Mesenchymal stem cell (in vitro differentiated cells and primary cell): ENCODE data around the gene TMEM63A.

ENCODE experiments used
- DNase-seq: peaks from one replicate; pipeline ENCODE4 v3.0.0-alpha.2; 2013
- H2AFZ ChIP-seq: one replicate; pipeline ENCODE4 v1.6.1; 2013; ENCODE audit warnings: low read depth, mild to moderate bottlenecking, control low read depth, inconsistent platforms, low read length, moderate library complexity
- H2AK5ac ChIP-seq: 2 replicates; pipeline ENCODE4 v1.6.1; 2013; ENCODE audit warnings: low read length, moderate library complexity, mild to moderate bottlenecking, inconsistent platforms; ENCODE audit not compliant: severe bottlenecking
- H2BK120ac ChIP-seq: one replicate; pipeline ENCODE4 v1.6.1; 2013; ENCODE audit warnings: low read depth, mild to moderate bottlenecking, inconsistent platforms, low read length, moderate library complexity
- H2BK12ac ChIP-seq, 2 experiments: one replicate each; pipeline ENCODE4 v1.6.1; 2013; ENCODE audit warnings: inconsistent platforms in 2 of 2, low read length in 2 of 2, mild to moderate bottlenecking in 2 of 2, moderate library complexity in 2 of 2, control low read depth in 1 of 2
- H2BK15ac ChIP-seq: one replicate; pipeline ENCODE4 v1.6.1; 2013; ENCODE audit warnings: mild to moderate bottlenecking, low read depth, inconsistent platforms; ENCODE audit not compliant: poor library complexity, severe bottlenecking
- H2BK5ac ChIP-seq: 2 replicates; pipeline ENCODE4 v1.6.1; 2013; ENCODE audit warnings: low read depth, mild to moderate bottlenecking, low read length, control low read depth, inconsistent platforms; ENCODE audit not compliant: poor library complexity, severe bottlenecking
- H3K14ac ChIP-seq, 2 experiments: one replicate each; pipeline ENCODE4 v1.6.1; 2013; ENCODE audit warnings: inconsistent platforms in 2 of 2, low read length in 2 of 2, control low read depth in 1 of 2, mild to moderate bottlenecking in 1 of 2, moderate library complexity in 1 of 2
- H3K18ac ChIP-seq, 2 experiments: one replicate each; pipeline ENCODE4 v1.6.1; 2013; ENCODE audit warnings: inconsistent platforms in 2 of 2, low read length in 2 of 2, control low read depth in 1 of 2, low read depth in 1 of 2, mild to moderate bottlenecking in 1 of 2
- H3K23ac ChIP-seq, 2 experiments: one replicate each; pipeline ENCODE4 v1.6.1; 2013; ENCODE audit warnings: inconsistent platforms in 2 of 2, low read length in 2 of 2, mild to moderate bottlenecking in 2 of 2, moderate library complexity in 2 of 2, control low read depth in 1 of 2
- H3K27ac ChIP-seq: 2 replicates; pipeline ENCODE4 v1.5.1; 2013; ENCODE audit warnings: mild to moderate bottlenecking, moderate library complexity, low read length, control low read depth, inconsistent platforms; ENCODE audit not compliant: poor library complexity, severe bottlenecking
- H3K27me3 ChIP-seq, 2 experiments: 2 replicates each; pipeline versions ENCODE4 v1.6.1 to v1.7.0; 2013; ENCODE audit warnings: low read length in 2 of 2, mild to moderate bottlenecking in 2 of 2, moderate library complexity in 2 of 2, control low read depth in 1 of 2, inconsistent platforms in 1 of 2; ENCODE audit not compliant: control insufficient read depth in 1 of 2, insufficient read depth in 1 of 2
- H3K36me3 ChIP-seq, 2 experiments: 2 replicates each; pipeline versions ENCODE4 v1.6.1 to v1.7.0; 2013; ENCODE audit warnings: low read length in 2 of 2, control low read depth in 1 of 2, inconsistent platforms in 1 of 2, low read depth in 1 of 2, mild to moderate bottlenecking in 1 of 2; ENCODE audit not compliant: insufficient read depth in 2 of 2, control insufficient read depth in 1 of 2
- H3K4ac ChIP-seq, 2 experiments: one replicate each; pipeline ENCODE4 v1.6.1; 2013; ENCODE audit warnings: inconsistent platforms in 2 of 2, low read length in 2 of 2, mild to moderate bottlenecking in 2 of 2, moderate library complexity in 2 of 2, control low read depth in 1 of 2, low read depth in 1 of 2
- H3K4me1 ChIP-seq: 2 replicates; pipeline ENCODE4 v1.6.1; 2013; ENCODE audit warnings: low read depth, low read length, control low read depth; ENCODE audit not compliant: control insufficient read depth, insufficient read depth
- H3K4me2 ChIP-seq: 2 replicates; pipeline ENCODE4 v1.6.1; 2013; ENCODE audit warnings: low read length, mild to moderate bottlenecking, inconsistent platforms; ENCODE audit not compliant: poor library complexity, severe bottlenecking
- H3K4me3 ChIP-seq, 2 experiments: 2 replicates each; pipeline versions ENCODE4 v1.5.1 to v1.7.0; 2013; ENCODE audit warnings: low read length in 2 of 2, mild to moderate bottlenecking in 2 of 2, control low read depth in 1 of 2, low read depth in 1 of 2; ENCODE audit not compliant: insufficient read depth in 1 of 2
- H3K79me1 ChIP-seq: replicated peaks from 2 replicates; pipeline ENCODE4 v1.6.1; 2013; ENCODE audit warnings: mild to moderate bottlenecking, control low read depth, low read length, inconsistent platforms; ENCODE audit not compliant: poor library complexity, severe bottlenecking
- H3K9ac ChIP-seq: 2 replicates; pipeline ENCODE4 v1.7.0; 2013; ENCODE audit warnings: mild to moderate bottlenecking, low read length, moderate library complexity
- H3K9me3 ChIP-seq: 2 replicates; pipeline ENCODE4 v1.7.0; 2013; ENCODE audit warnings: mild to moderate bottlenecking, low read length; ENCODE audit not compliant: control insufficient read depth
- H4K8ac ChIP-seq: one replicate; pipeline ENCODE4 v1.6.1; 2013; ENCODE audit warnings: inconsistent platforms, mild to moderate bottlenecking, low read length, moderate library complexity
- H4K91ac ChIP-seq: one replicate; pipeline ENCODE4 v1.6.1; 2013; ENCODE audit warnings: mild to moderate bottlenecking, low read length, inconsistent platforms
- WGBS: methylation state at CpG from one replicate; pipeline ENCODE4 v1.1.7; 2013; ENCODE audit warnings: mixed read lengths; 5-methylcytosine and 5-hydroxymethylcytosine counted together

TMEM63A gene

GRCh38 chr1:225813214-225813964 is 68.8 kb downstream of the TMEM63A start:
- H3K9me3 ChIP-seq = no peaks in the 10 kb centered on the region
- DNase-seq = peak; percentile 85

GRCh38 chr1:225812488-225813213 is 69.5 kb downstream of the TMEM63A start:
- H3K79me1 ChIP-seq = peaks cover 26% of the 10 kb centered on the region
- H2BK120ac ChIP-seq = no peak overlapping the region
- H3K4me2 ChIP-seq = no peak overlapping the region
- H3K27ac ChIP-seq = no peak overlapping the region
- no peaks in the 10 kb centered on the region for H3K27me3 ChIP-seq
- peak overlapping the region in 1 of 2 experiments; percentile 21 for H2BK12ac ChIP-seq
- H3K23ac ChIP-seq = no peak overlapping the region
- 88% methylated on average over 5 of the region's 8 CpGs for WGBS
- H4K91ac ChIP-seq = peak overlapping the region; percentile 21
- H2BK5ac ChIP-seq = no peak overlapping the region
- H3K9me3 ChIP-seq = no peaks in the 10 kb centered on the region
- H3K14ac ChIP-seq = no peak overlapping the region
- peak overlapping the region; percentile 10 to 53 for H3K4ac ChIP-seq
- no peak overlapping the region for H2AFZ ChIP-seq
- H3K18ac ChIP-seq = peak overlapping the region in 1 of 2 experiments; percentile 76
- peaks cover 4 to 9% of the 10 kb centered on the region in 2 experiments for H3K36me3 ChIP-seq
- peak overlapping the region; percentile 5 for H4K8ac ChIP-seq
- peak overlapping the region in 1 of 2 experiments; percentile 90 for H3K4me3 ChIP-seq
- no peak for DNase-seq
- peak overlapping the region; percentile 90 for H3K9ac ChIP-seq
- no peak overlapping the region for H2AK5ac ChIP-seq
- peaks cover 32% of the 10 kb centered on the region for H3K4me1 ChIP-seq
- H2BK15ac ChIP-seq = no peak overlapping the region

More at GRCh38 chr1:225813214-225813964, 68.8 kb downstream of the TMEM63A start:
- no peak overlapping the region for H2BK5ac ChIP-seq
- H3K36me3 ChIP-seq = peaks cover 4 to 9% of the 10 kb centered on the region in 2 experiments
- peak overlapping the region; percentile 10 to 53 for H3K4ac ChIP-seq
- peak overlapping the region; percentile 5 for H4K8ac ChIP-seq
- no peaks in the 10 kb centered on the region for H3K27me3 ChIP-seq
- H3K27ac ChIP-seq = no peak overlapping the region
- no peak overlapping the region for H4K91ac ChIP-seq
- peak overlapping the region; percentile 17 to 67 for H3K18ac ChIP-seq
- peak overlapping the region in 1 of 2 experiments; percentile 21 for H2BK12ac ChIP-seq
- no peak overlapping the region for H2BK15ac ChIP-seq
- peak overlapping the region; percentile 77 for H3K9ac ChIP-seq
- H3K4me2 ChIP-seq = no peak overlapping the region
- peaks cover 27% of the 10 kb centered on the region for H3K79me1 ChIP-seq
- peak overlapping the region; percentile 50 for H2BK120ac ChIP-seq
- peak overlapping the region in 1 of 2 experiments; percentile 44 for H3K4me3 ChIP-seq
- 34% methylated on average over 9 of the region's 10 CpGs for WGBS
- H2AFZ ChIP-seq = no peak overlapping the region
- H2AK5ac ChIP-seq = no peak overlapping the region
- no peak overlapping the region for H3K23ac ChIP-seq
- no peak overlapping the region for H3K14ac ChIP-seq
- H3K4me1 ChIP-seq = peaks cover 35% of the 10 kb centered on the region

GRCh38 chr1:225811622-225812487 is 70.3 kb downstream of the TMEM63A start:
- H3K9ac ChIP-seq = peak overlapping the region; percentile 90
- H2BK120ac ChIP-seq = peak overlapping the region; percentile 50
- H3K23ac ChIP-seq = no peak overlapping the region
- H3K4ac ChIP-seq = no peak overlapping the region
- peaks cover 21% of the 10 kb centered on the region for H3K79me1 ChIP-seq
- DNase-seq = peak; percentile 37
- no peak overlapping the region for H3K14ac ChIP-seq
- peaks cover 4 to 9% of the 10 kb centered on the region in 2 experiments for H3K36me3 ChIP-seq
- H4K8ac ChIP-seq = no peak overlapping the region
- H2BK12ac ChIP-seq = peak overlapping the region in 1 of 2 experiments; percentile 26
- no peak overlapping the region for H2BK15ac ChIP-seq
- peak overlapping the region in 1 of 2 experiments; percentile 90 for H3K4me3 ChIP-seq
- peak overlapping the region; percentile 40 for H2AK5ac ChIP-seq
- peak overlapping the region in 1 of 2 experiments; percentile 72 for H3K18ac ChIP-seq
- no peak overlapping the region for H4K91ac ChIP-seq
- no peaks in the 10 kb centered on the region for H3K9me3 ChIP-seq
- H3K4me1 ChIP-seq = peaks cover 24% of the 10 kb centered on the region
- no peak overlapping the region for H2BK5ac ChIP-seq
- no peak overlapping the region for H3K27ac ChIP-seq
- H3K4me2 ChIP-seq = peak overlapping the region; percentile 77
- H2AFZ ChIP-seq = no peak overlapping the region
- H3K27me3 ChIP-seq = no peaks in the 10 kb centered on the region
- WGBS = 65% methylated on average over 8 of the region's 10 CpGs
